SK-N-SH (cell line): ENCODE results near the gene KRTAP13-1.

Experiments
- EZH2phosphoT487 ChIP-seq: fragments of 200-600 bp; sonication (generic); IDR thresholded peaks from 2 replicates; pipeline ENCODE4 v1.6.1; 2017; ENCODE audit warnings: low read depth, mixed run types, mild to moderate bottlenecking, antibody characterized with exemption, moderate library complexity, borderline replicate concordance
- MEF2A ChIP-seq: IDR thresholded peaks from 2 replicates; pipeline ENCODE4 v1.4.0; 2012; ENCODE audit warnings: low read depth, borderline replicate concordance
- TAF1 ChIP-seq: IDR thresholded peaks from 2 replicates; pipeline ENCODE4 v1.6.1; 2012; ENCODE audit warnings: low read depth, mild to moderate bottlenecking, low read length, moderate library complexity, borderline replicate concordance
- USF1 ChIP-seq: IDR thresholded peaks from 2 replicates; pipeline ENCODE4 v1.4.0; 2012; ENCODE audit warnings: low read depth, borderline replicate concordance
- TF ChIP-seq, protein P1 (sequence below): fragments of 200-600 bp; sonication (generic); IDR thresholded peaks from 2 replicates; pipeline ENCODE4 v1.6.1; 2017; ENCODE audit warnings: antibody characterized with exemption, mild to moderate bottlenecking, moderate library complexity

- TF ChIP-seq EZH2phosphoT487 = no peak
- TF ChIP-seq, protein P1, sequence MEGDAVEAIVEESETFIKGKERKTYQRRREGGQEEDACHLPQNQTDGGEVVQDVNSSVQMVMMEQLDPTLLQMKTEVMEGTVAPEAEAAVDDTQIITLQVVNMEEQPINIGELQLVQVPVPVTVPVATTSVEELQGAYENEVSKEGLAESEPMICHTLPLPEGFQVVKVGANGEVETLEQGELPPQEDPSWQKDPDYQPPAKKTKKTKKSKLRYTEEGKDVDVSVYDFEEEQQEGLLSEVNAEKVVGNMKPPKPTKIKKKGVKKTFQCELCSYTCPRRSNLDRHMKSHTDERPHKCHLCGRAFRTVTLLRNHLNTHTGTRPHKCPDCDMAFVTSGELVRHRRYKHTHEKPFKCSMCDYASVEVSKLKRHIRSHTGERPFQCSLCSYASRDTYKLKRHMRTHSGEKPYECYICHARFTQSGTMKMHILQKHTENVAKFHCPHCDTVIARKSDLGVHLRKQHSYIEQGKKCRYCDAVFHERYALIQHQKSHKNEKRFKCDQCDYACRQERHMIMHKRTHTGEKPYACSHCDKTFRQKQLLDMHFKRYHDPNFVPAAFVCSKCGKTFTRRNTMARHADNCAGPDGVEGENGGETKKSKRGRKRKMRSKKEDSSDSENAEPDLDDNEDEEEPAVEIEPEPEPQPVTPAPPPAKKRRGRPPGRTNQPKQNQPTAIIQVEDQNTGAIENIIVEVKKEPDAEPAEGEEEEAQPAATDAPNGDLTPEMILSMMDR = no peak
- no peak for TF ChIP-seq MEF2A
- TF ChIP-seq USF1 = no peak
- TF ChIP-seq TAF1 = no peak
Measured at GRCh38 chr21:30348506-30348905, 47.3 kb upstream of the KRTAP13-1 start, which contains the start of gene KRTAP23-1.
